ENCODE measurements around the gene ZNF497.
"Not testable (repeated sequence)": the region's sequence is repeated elsewhere in the genome, so short reads cannot be mapped to it uniquely, and the experiment has no call there.

Gene ZNF497

GRCh38 chr19:58310685-58311084 is 51.9 kb downstream of the ZNF497 start:
- DNase-seq (ENCODE audit: low spot score) = not testable (repeated sequence)

- no peak for DNase-seq (ENCODE audit: low spot score)
Observed at GRCh38 chr19:58307736-58308135, 54.8 kb downstream of the ZNF497 start.

- no peak for DNase-seq (ENCODE audit: low spot score)
Observed at GRCh38 chr19:58305932-58306323, 56.6 kb downstream of the ZNF497 start.

- DNase-seq (ENCODE audit: low spot score) = peak; percentile 98
Observed at GRCh38 chr19:58305065-58305931, 57.3 kb downstream of the ZNF497 start, which contains the start of gene ERVK3-1. Gene ERVK3-1, plus strand, starts transcription at chr19:58305377. Its CDS starts 6,792 bp downstream, at chr19:58312169.

- no peak for DNase-seq (ENCODE audit: low spot score)
Observed at GRCh38 chr19:58304748-58305064, 57.8 kb downstream of the ZNF497 start.
